Heart right ventricle (tissue), 16 donors: ENCODE data around the gene TM6SF1. TPM values are rescaled to one million over a fixed set of nuclear protein-coding genes. Genes with fewer than 3 reads are reported as not detected.
A peak's percentile ranks its signal among the peaks of the same experiment; 100 is the strongest.

Source experiments
- ATAC-seq, 8 donors: fragments of 200-7000 bp; cut with Tn5 transposase; one replicate each; pipeline ENCODE4 v1.9.1; 2020; ENCODE audit warnings: mild to moderate bottlenecking in 8 of 8, moderate library complexity in 8 of 8, moderate number of reproducible peaks in 1 of 8
- DNase-seq, 2 donors: peaks; one replicate each; pipeline ENCODE4 v3.0.0-alpha.2; 2020
- H3K27ac ChIP-seq, 10 donors: fragments of 200-600 bp; sonication (generic) in 2 of 10; one replicate each; pipeline versions ENCODE4 v1.5.0 to v1.8.0; 2020 to 2022; ENCODE audit warnings: mild to moderate bottlenecking in 3 of 10
- H3K27me3 ChIP-seq, 7 donors: fragments of 200-600 bp; one replicate each; pipeline ENCODE4 v1.8.0; 2021 to 2022; ENCODE audit warnings: mild to moderate bottlenecking in 2 of 7
- H3K36me3 ChIP-seq, 9 donors: fragments of 200-600 bp; sonication (generic) in 1 of 9; one replicate each; pipeline versions ENCODE4 v1.5.0 to v1.8.0; 2020 to 2022; ENCODE audit warnings: mild to moderate bottlenecking in 2 of 9
- H3K4me1 ChIP-seq, 9 donors: fragments of 200-600 bp; sonication (generic) in 1 of 9; one replicate each; pipeline versions ENCODE4 v1.5.0 to v1.8.0; 2020 to 2022; ENCODE audit warnings: mild to moderate bottlenecking in 4 of 9
- H3K4me3 ChIP-seq, 10 donors: fragments of 200-600 bp; sonication (generic) in 2 of 10; one replicate each; pipeline versions ENCODE4 v1.5.0 to v1.8.0; 2020 to 2022; ENCODE audit warnings: mild to moderate bottlenecking in 7 of 10, moderate library complexity in 2 of 10
- H3K9me3 ChIP-seq, 11 donors: fragments of 200-600 bp in 10 of 11; sonication (generic) in 2 of 11; one replicate each; pipeline versions ENCODE4 v1.5.0 to v1.8.0; 2013 to 2022; ENCODE audit warnings: mild to moderate bottlenecking in 2 of 11, control low read depth in 1 of 11, moderate library complexity in 1 of 11
- CTCF ChIP-seq, 9 donors: fragments of 200-600 bp; sonication (generic) in 2 of 9; IDR thresholded peaks; one replicate each; pipeline versions ENCODE4 v1.5.0 to v1.8.0; 2021 to 2022; ENCODE audit warnings: antibody characterized with exemption in 9 of 9, mild to moderate bottlenecking in 5 of 9, moderate library complexity in 1 of 9
- WGBS, 2 donors: extraction: QIAGEN DNeasy Blood & Tissue Kit; methylation state at CpG; one replicate each; pipeline ENCODE4 v1.1.7; 2013; ENCODE audit warnings: inconsistent platforms in 1 of 2; 5-methylcytosine and 5-hydroxymethylcytosine counted together
- intact Hi-C, 10 donors: fragments of 100-400 bp; cut with DNase I; formaldehyde crosslinking; loops; one replicate each; pipeline versions ENCODE4 v1.11.1 to v1.14.2; 2022
- polyA plus RNA-seq, 2 donors: library from polyadenylated mRNA; stranded (reverse); fragments of 200-250 nt; gene quantifications; one replicate each; pipeline ENCODE4 v1.2.3, GENCODE V29; 2013
- total RNA-seq, 10 donors: library from RNA; stranded (reverse); fragmentation: NEBNext Ultra II Directional in 3 of 10; extraction: Animal tissue kit (Norgen Biotek cat#: 25700) in 3 of 10; gene quantifications; one replicate each; pipeline versions ENCODE4 v1.2.1 to v1.2.4, GENCODE V29; 2021 to 2023
- donor health status: Arrhythmogenic right ventricular cardiomyopathy.
- donor health status: ischemic (EF 13 %, LVEDD 7.1; RV severe dilation, severe dysfunction).
- donor health status: healthy with polysubstance abuse.
- donor health status: DM: no; HTN: yes; CAD: no.
- donor health status: DM: no; HTN: no; CAD: no.
- donor health status: ischemic (EF 25% LVEDD 6.9; RV normal size, moderate dysfunction).
- donor health status: ischemic (EF 25% LVEDD 5.7; RV mildly dilated, moderate dysfunction).
- donor health status: healthy.
- donor health status: DM: yes; HTN: yes; CAD: no.
- donor health status: Ischemic cardiomyopathy.
- donor health status: ischemic (EF 35%, LVEDD 5.7; RV mildly dilated, moderate dysfunction).
- donor health status: nonischemic (EF 11% LVEDD 7.7; RV severe dilation, severe dysfunction).
- donor health status: DM: yes; HTN: yes; CAD: no.
- donor health status: PGD.
- donor health status: ischemic (EF 29% LVEDD 5.4; RV normal size, mild dysfunction).
- donor health status: nonischemic (EF 23%, LVEDD 6.1; RV moderate dilation, normal function).

TM6SF1 gene
- total and polyA plus RNA-seq, 12 donors = 2.6 to 8.8 (median 4.7) TPM

DNA sequence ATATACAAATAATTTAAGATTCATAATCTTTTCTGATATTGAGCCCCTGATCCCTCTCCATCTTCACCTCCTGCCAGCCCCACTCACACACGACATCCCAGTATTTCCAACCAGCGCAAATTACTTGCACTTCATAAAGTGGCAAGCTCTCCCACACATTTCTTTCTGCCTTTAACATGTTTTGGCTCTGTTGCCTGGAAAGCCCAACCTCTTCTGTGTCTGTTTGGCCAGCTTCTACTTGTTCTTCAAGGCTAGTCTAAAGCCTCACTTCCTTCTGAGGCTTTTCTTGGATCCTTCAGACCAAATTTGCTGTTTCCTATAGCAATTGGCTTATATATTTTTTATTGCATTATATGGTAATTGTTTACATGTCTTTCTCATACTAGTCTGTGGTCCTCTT lies 5.1 kb upstream of the TM6SF1 start:
- TF ChIP-seq CTCF (IDR thresholded peaks at IDR 0.05) = no peak
- intact Hi-C loops = loop anchor here in 1 of 10 donors (10.0 kb wide), 1 partner anchor 88 kb away; the partner anchor contains the start of gene C15orf40
- Histone ChIP-seq H3K4me3 (no peak overlapping the region), H3K9me3 (peaks cover 0 to 9% (median 0%) of the 10 kb centered on the region in 11 donors), H3K27ac (no peak overlapping the region), H3K36me3 (no peaks in the 10 kb centered on the region), H3K27me3 (peaks cover 0 to 12% (median 0%) of the 10 kb centered on the region in 7 donors), H3K4me1 (peaks cover 0 to 22% (median 6%) of the 10 kb centered on the region in 9 donors)
- WGBS, 2 donors = 55 to 60% methylated on average over 2 of the region's 2 CpGs
- ATAC-seq (no peak), DNase-seq (no peak)

DNA sequence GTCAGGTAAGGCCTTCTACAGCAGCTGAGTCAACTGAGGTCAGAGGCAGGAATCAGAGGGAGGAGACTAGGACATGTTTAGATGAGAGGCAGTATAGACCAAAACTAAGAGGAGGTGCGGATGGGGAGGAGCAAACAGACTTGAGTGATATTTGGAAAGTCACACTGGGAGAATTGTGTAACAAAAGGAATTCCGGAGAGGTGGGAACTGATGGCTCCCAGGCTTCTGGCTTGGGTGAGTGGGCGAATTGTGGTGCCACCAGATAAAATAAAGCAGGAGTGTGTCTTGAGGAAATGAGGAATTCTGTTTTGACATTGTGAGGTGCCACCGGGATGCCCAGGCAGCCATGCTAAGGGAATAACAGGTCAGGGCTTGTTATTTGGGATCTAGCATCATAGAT lies 3.3 kb upstream of the TM6SF1 start:
- Histone ChIP-seq H3K36me3 (no peaks in the 10 kb centered on the region), H3K9me3 (no peaks in the 10 kb centered on the region), H3K4me3 (no peak overlapping the region), H3K4me1 (peaks cover 0 to 38% (median 23%) of the 10 kb centered on the region in 9 donors), H3K27ac (no peak overlapping the region), H3K27me3 (peaks cover 0 to 24% (median 8%) of the 10 kb centered on the region in 7 donors)
- intact Hi-C loops = loop anchor here in 1 of 10 donors (10.0 kb wide), 1 partner anchor 89 kb away; the partner anchor contains the start of gene C15orf40
- ATAC-seq = no peak
- TF ChIP-seq CTCF (IDR thresholded peaks at IDR 0.05) = no peak
- WGBS, 2 donors = 88 to 95% methylated on average over 4 of the region's 4 CpGs
- DNase-seq = no peak

DNA sequence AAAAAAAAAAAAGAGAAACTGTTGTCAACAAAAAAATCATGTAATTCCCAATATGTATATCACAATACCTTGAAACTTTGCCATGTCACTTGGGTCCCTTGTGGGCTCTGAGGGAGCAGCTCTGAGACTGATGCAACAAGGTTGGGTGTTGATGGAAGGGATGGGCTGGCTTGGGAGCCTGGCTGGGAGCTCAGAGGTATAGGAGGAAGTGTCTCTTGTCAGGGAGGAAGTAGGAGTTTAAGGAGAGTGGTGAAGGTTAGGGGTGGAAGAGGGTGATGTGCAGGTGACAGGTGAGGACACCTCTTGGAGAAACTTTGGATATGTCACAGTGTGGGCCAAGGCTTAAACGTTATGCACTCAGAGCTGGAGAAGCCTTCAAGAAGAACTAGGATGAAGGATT lies 2.0 kb upstream of the TM6SF1 start:
- 69 to 80% methylated on average over 1 of the region's 1 CpG for WGBS, 2 donors
- TF ChIP-seq CTCF (IDR thresholded peaks at IDR 0.05) = no peak
- H3K36me3 ChIP-seq = no peaks in the 10 kb centered on the region
- DNase-seq = no peak
- H3K4me1 ChIP-seq = peaks cover 0 to 39% (median 23%) of the 10 kb centered on the region in 9 donors
- intact Hi-C loops = loop anchor here in 5 of 10 donors (1.0 to 10.0 kb wide), 3 partner anchors 38 to 91 kb away; partner anchors contain the start of genes BTBD1 (in 4 of the 5) and C15orf40 (in 1 of the 5)
- peaks cover 0 to 29% (median 9%) of the 10 kb centered on the region in 7 donors for H3K27me3 ChIP-seq
- no peaks in the 10 kb centered on the region for H3K9me3 ChIP-seq
- H3K4me3 ChIP-seq = no peak overlapping the region
- ATAC-seq = no peak
- no peak overlapping the region for H3K27ac ChIP-seq

- Histone ChIP-seq H3K36me3 (no peaks in the 10 kb centered on the region), H3K4me1 (peaks cover 0 to 52% (median 29%) of the 10 kb centered on the region in 9 donors), H3K27ac (peak overlapping the region; percentile 41 to 90 (median 73)), H3K4me3 (peak overlapping the region; percentile 39 to 74 (median 64)), H3K27me3 (peaks cover 0 to 34% (median 9%) of the 10 kb centered on the region in 7 donors), H3K9me3 (no peaks in the 10 kb centered on the region)
- no peak for DNase-seq
- intact Hi-C loops = loop anchor here in 4 of 10 donors (2.0 to 10.0 kb wide), 3 partner anchors 41 to 97 kb away; partner anchors contain the start of genes BTBD1 (in 3 of the 4) and C15orf40 (in 2 of the 4)
- TF ChIP-seq CTCF (IDR thresholded peaks at IDR 0.05) = no peak
- 7 to 12% methylated on average over 30 of the region's 30 CpGs for WGBS, 2 donors
- peak in 4 of 8 donors; percentile 6 to 8 (median 7) for ATAC-seq
Observed at GRCh38 chr15:83107841-83108181, 366 bp downstream of the TM6SF1 start.
